GM12875 (cell line): ENCODE results near the gene RAB5B.
"Not testable (repeated sequence)": the region's sequence is repeated elsewhere in the genome, so short reads cannot be mapped to it uniquely, and the experiment has no call there.

ENCODE experiments used
- H3K4me3 ChIP-seq: one replicate; pipeline ENCODE4 v1.5.1; 2011; ENCODE audit warnings: low read depth, low read length, control low read depth
- TF ChIP-seq, protein P1 (sequence below): IDR thresholded peaks from 2 replicates; pipeline ENCODE4 v1.5.1; 2011; ENCODE audit warnings: low read depth, mild to moderate bottlenecking, control low read depth, inconsistent platforms, low read length, moderate library complexity, borderline replicate concordance; ENCODE audit not compliant: insufficient read depth

The RAB5B gene

DNA sequence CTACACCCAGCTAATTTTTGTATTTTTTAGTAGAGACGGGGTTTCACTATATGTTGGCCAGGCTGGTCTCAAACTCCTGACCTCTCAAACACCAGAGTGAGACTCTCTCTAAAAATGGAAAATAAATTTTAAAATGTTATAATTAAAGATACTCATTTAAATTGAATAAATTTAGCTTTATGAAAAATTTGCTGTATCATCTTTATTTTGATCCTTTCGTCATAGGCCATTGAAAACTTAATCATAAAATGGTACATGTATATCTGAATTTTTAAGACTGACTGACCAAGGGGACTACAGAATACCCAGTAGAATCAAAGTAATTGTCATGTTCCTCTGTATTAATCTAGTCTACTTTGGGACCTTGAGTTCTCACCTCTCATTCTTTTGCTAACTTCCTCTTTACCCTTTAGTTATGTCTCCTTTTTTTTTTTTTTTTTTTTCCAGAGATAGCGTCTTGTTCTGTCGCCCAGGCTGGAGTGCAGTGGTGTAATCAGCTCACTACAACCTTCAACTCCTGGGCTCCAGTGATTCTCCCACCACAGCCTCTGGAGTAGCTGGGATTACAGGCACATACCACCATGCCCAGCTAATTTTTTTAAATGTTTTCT is 9.5 kb downstream of the RAB5B start:
- TF ChIP-seq, protein P1, sequence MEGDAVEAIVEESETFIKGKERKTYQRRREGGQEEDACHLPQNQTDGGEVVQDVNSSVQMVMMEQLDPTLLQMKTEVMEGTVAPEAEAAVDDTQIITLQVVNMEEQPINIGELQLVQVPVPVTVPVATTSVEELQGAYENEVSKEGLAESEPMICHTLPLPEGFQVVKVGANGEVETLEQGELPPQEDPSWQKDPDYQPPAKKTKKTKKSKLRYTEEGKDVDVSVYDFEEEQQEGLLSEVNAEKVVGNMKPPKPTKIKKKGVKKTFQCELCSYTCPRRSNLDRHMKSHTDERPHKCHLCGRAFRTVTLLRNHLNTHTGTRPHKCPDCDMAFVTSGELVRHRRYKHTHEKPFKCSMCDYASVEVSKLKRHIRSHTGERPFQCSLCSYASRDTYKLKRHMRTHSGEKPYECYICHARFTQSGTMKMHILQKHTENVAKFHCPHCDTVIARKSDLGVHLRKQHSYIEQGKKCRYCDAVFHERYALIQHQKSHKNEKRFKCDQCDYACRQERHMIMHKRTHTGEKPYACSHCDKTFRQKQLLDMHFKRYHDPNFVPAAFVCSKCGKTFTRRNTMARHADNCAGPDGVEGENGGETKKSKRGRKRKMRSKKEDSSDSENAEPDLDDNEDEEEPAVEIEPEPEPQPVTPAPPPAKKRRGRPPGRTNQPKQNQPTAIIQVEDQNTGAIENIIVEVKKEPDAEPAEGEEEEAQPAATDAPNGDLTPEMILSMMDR: no peak
- no peak overlapping the region for H3K4me3 ChIP-seq

DNA sequence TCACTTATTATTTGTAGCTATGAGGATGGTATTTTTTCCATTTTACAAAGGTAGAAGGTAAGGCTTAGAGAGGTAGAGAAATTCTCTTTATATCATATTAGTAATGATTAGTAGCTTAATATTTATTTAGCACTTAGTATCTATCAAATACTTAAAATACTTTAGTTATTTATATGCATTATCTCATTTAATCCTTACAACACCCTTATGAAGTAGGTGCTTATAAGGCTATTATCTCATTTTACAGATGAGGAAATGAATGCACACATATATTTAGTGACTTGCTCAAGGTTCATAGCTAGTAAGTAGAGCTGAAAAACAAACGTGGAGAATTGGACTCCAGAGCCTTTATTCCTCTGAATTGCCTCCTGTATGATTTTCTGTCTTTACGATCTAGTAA is 11.0 kb downstream of the RAB5B start:
- TF ChIP-seq, protein P1: no peak
- no peak overlapping the region for H3K4me3 ChIP-seq

DNA sequence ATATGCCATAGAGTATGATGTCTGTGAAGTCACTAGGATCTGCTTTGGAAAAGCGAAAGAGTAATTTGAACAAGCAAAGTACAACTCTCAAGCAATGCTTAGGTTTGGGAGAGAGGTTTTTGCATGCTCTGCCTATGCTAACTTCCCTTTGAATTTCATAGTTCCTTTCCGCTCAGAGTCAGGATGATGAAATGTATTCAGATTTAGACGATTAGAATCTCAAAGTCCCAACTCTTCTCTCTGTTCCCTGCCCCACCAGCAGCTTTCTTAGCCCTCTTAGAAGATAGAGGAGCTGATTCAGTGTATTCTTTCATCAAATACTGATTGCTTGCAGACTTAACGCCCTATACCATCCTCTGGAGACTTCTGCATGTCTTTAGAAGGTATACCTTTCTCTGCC is 11.5 kb downstream of the RAB5B start:
- TF ChIP-seq, protein P1: no peak
- no peak overlapping the region for H3K4me3 ChIP-seq

DNA sequence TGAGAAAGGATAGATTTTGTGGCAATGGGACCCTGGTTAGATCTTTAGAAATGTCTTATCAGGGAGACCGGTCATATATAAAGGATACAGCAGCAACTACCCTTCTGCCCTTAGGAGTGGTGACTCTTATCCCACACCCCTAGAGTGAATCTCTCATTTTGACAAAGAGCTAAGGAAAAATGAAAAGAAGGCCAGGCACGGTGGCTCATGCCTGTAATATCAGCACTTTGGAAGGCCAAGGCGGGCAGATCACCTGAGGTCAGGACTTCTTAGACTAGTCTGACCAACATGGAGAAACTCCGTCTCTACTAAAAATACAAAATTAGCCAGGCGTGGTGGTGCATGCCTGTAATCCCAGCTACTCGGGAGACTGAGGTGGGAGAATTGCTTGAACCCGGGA is 12.1 kb downstream of the RAB5B start:
- not testable (repeated sequence) for H3K4me3 ChIP-seq

DNA sequence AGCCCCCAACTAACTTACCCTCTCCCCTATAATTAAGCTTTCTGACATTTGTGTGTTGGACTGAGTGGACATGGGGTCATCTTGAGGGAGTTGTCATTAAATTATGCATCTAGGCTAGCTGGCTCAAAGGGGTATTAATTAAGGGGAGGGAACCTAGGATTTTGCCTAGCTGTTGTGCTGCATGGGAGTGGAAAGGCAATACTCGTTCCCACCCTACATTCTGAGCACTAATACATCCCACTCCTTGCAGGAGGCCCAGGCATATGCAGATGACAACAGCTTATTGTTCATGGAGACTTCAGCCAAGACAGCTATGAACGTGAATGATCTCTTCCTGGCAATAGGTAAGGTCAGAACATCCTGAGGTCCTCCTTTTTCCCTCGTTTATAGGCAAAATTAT is 17.2 kb downstream of the RAB5B start:
- TF ChIP-seq, protein P1: no peak
- H3K4me3 ChIP-seq: no peak overlapping the region

DNA sequence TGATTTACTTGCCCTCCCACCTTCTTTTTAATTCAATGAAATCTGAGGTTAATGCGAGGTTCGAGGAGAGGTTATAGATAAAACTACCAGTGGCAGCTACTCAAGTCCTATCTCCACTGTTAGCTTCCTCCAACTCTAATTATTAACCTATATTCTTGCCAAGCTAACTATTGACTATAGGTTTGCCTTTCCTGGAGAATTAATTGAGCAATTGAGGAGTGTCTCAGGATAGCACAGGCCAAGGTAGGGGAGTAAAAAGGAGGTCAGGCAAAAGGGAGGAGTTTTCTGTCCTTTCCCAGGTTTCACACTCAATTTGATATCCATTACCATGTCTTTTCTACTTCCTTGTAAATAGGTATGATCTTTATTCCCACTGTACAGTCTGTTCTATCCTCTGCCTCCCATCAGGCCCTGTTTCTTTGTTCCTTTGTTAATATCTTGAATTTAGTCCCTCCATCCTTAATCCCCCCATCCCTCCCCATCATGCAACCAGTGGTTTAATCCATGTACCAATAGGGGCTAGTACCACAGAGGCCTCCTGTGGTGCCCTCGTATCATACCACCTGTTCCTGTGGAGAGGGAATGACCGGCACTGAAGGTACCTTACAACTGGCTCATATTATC is 19.5 kb downstream of the RAB5B start:
- no peak overlapping the region for H3K4me3 ChIP-seq
- TF ChIP-seq, protein P1: no peak

DNA sequence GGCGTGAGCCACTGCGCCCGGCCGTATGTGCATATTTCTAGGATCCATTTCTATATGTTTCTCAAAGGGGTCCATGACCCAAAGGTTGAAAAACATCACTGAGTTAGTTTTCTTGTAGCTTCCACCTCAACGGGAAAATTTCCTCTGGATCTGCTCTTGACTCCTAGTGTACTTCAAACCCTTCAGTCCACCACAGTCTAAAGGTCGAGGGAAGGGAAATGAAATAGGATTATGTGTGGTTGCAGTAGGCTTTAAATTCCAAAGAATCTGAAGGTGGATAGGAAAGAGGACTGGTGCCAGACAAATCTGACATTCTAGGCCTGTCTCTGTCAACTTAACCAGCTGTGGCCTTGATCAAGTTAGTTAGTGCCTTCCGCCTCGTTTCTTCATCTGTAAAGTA is 21.5 kb downstream of the RAB5B start:
- TF ChIP-seq, protein P1: no peak
- H3K4me3 ChIP-seq: no peak overlapping the region
